Esophagus muscularis mucosa (tissue), 4 donors: ENCODE measurements around the gene F7. TPM values are rescaled to one million over a fixed set of nuclear protein-coding genes. Genes with fewer than 3 reads are reported as not detected.

Experiments
- DNase-seq: peaks from one replicate; pipeline ENCODE4 v3.0.0-alpha.2; 2017; ENCODE audit errors: extremely low spot score
- H3K27ac ChIP-seq, 4 donors: fragments of 200-600 bp; sonication (generic); replicated peaks in 1 of 4; 1 replicate in 3 of 4; 2 replicates in 1 of 4; pipeline ENCODE4 v1.5.1; 2016 to 2019; ENCODE audit warnings: mild to moderate bottlenecking in 1 of 4
- H3K27me3 ChIP-seq, 4 donors: fragments of 200-600 bp; sonication (generic); one replicate each; pipeline versions ENCODE4 v1.5.1 to v1.6.0; 2016 to 2019
- H3K36me3 ChIP-seq, 4 donors: fragments of 200-600 bp; sonication (generic); one replicate each; pipeline ENCODE4 v1.5.1; 2016 to 2019
- H3K4me1 ChIP-seq, 4 donors: fragments of 200-600 bp; sonication (generic); one replicate each; pipeline ENCODE4 v1.5.1; 2016 to 2019
- H3K4me3 ChIP-seq, 4 donors: fragments of 200-600 bp; sonication (generic); 1 replicate in 2 of 4; 2 replicates in 2 of 4; pipeline ENCODE4 v1.5.1; 2016 to 2019; ENCODE audit warnings: mild to moderate bottlenecking in 4 of 4, moderate library complexity in 1 of 4
- H3K9me3 ChIP-seq, 4 donors: fragments of 200-600 bp; sonication (generic); 1 replicate in 3 of 4; 2 replicates in 1 of 4; pipeline ENCODE4 v1.5.1; 2016 to 2019
- EP300 ChIP-seq: sonication (generic); formaldehyde crosslinking; IDR thresholded peaks from one replicate; pipeline ENCODE4 v1.6.1; 2017; ENCODE audit warnings: antibody characterized with exemption
- POLR2A ChIP-seq: fragments of 450-650 bp; IDR thresholded peaks from one replicate; pipeline ENCODE4 v1.6.1; 2017; ENCODE audit warnings: antibody characterized with exemption, moderate library complexity, mild to moderate bottlenecking, low read depth
- POLR2AphosphoS5 ChIP-seq, 2 donors: sonication (generic); formaldehyde crosslinking; IDR thresholded peaks; one replicate each; pipeline ENCODE4 v1.6.1; 2017; ENCODE audit warnings: antibody characterized with exemption in 2 of 2
- WGBS: methylation state at CpG from one replicate; pipeline ENCODE4 v1.1.5; 2018; 5-methylcytosine and 5-hydroxymethylcytosine counted together
- intact Hi-C: fragments of 100-400 bp; cut with DNase I; formaldehyde crosslinking; loops from one replicate; pipeline ENCODE4 v1.15.1; 2023
- total RNA-seq, 4 donors: library from RNA; depleted of rRNA; stranded (reverse); fragments of >200 nt; gene quantifications; one replicate each; pipeline versions ENCODE4 v1.1.0 to v1.2.1, GENCODE V29; 2016
- TF ChIP-seq, protein P1 (sequence below), 3 experiments: fragments of 200-600 bp in 2 of 3; fragments of 450-650 bp in 1 of 3; sonication (generic) in 2 of 3; IDR thresholded peaks; one replicate each; pipeline ENCODE4 v1.5.1; 2017 to 2019; ENCODE audit warnings: antibody characterized with exemption in 3 of 3, mild to moderate bottlenecking in 2 of 3, moderate library complexity in 1 of 3

The F7 gene
- total RNA-seq, 4 donors from 2014 or later, result 0.66 to 1.6 TPM; not detected in 2

DNA sequence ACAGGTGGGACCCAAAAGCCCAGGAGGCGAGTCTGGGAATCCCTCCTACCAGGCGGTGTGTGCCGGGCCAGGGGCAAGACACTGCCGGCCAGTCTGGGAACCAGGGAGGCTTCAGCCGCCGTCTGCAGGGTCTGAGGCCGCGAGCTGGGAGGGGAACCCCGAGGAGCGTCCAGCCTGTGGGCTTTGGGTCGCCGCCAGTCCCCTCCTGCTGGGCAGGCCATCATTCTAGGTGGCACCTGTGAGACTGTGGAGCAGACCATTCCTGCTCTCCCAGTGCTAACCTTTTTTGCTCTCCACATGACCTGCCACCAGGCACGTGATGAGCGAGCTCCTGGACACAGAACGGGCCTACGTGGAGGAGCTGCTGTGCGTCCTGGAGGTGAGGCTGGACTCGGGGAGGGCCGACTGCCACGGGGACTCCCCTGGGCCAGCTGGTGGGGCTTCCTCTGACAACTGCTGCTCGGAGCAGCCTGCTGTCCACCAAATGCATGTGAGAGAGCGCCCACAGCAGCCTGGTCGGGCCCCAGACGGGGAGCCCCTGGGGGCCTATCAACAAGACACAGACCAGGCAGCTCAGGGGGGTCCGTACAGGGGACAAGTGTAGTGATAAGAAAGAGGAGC is 24.6 kb upstream of the F7 start:
- intact Hi-C loops, result no loop called here
- H3K9me3 ChIP-seq, result no peaks in the 10 kb centered on the region
- DNase-seq, result no peak

DNA sequence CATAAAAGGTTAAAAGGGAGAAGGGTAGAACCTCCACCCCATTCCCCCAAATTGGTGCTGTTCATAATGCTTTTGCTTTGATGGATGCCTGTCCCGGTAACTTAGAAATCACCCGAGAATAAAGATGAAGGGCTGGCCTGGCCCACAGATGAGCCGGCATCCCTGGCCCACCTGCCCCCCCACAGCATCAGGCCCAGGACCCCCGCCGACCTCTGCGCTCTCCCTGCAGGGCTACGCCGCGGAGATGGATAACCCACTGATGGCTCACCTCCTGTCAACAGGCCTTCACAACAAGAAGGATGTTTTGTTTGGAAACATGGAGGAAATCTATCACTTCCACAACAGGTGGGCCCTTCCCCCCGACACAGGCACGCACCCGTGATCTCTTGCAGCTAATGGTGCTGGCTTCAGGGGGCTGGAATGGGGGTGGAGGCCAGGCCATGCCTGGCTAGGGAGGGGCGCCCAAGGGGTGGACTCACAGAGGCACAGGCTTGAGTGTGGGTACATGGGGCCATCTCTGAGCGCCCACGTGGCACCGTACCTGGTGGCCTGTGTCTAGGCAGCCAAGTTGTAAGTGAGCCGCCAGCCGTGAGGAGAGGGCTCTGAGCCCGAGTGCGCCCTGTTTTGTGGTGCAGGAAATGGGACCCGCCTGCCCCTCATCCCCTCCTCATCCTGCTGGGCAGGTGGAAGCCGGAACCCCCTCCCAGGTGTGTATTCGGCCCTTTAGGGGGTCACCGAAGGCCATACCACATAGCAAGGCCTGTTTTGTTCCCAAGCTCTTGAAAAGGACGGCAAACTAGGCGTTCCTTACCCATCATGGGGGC is 23.2 kb upstream of the F7 start:
- Histone ChIP-seq H3K9me3 (no peaks in the 10 kb centered on the region), H3K27me3 (peaks cover 0 to 39% (median 0%) of the 10 kb centered on the region in 4 donors), H3K4me3 (no peak overlapping the region), H3K4me1 (peaks cover 0 to 11% (median 5%) of the 10 kb centered on the region in 4 donors), H3K27ac (no peak overlapping the region), H3K36me3 (peaks cover 0 to 90% (median 19%) of the 10 kb centered on the region in 4 donors)
- no peak for DNase-seq
- TF ChIP-seq, protein P1, sequence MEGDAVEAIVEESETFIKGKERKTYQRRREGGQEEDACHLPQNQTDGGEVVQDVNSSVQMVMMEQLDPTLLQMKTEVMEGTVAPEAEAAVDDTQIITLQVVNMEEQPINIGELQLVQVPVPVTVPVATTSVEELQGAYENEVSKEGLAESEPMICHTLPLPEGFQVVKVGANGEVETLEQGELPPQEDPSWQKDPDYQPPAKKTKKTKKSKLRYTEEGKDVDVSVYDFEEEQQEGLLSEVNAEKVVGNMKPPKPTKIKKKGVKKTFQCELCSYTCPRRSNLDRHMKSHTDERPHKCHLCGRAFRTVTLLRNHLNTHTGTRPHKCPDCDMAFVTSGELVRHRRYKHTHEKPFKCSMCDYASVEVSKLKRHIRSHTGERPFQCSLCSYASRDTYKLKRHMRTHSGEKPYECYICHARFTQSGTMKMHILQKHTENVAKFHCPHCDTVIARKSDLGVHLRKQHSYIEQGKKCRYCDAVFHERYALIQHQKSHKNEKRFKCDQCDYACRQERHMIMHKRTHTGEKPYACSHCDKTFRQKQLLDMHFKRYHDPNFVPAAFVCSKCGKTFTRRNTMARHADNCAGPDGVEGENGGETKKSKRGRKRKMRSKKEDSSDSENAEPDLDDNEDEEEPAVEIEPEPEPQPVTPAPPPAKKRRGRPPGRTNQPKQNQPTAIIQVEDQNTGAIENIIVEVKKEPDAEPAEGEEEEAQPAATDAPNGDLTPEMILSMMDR (IDR thresholded peaks at IDR 0.05), result no peak
- TF ChIP-seq POLR2AphosphoS5 (IDR thresholded peaks at IDR 0.05) (no peak), EP300 (no peak), POLR2A (no peak)
- intact Hi-C loops, result no loop called here
- WGBS, result 87% methylated on average over 22 of the region's 26 CpGs

More for the DNA sequence above, 24.6 kb upstream of the F7 start:
- TF ChIP-seq EP300 (no peak), POLR2AphosphoS5 (IDR thresholded peaks at IDR 0.05) (no peak), POLR2A (no peak)
- TF ChIP-seq, protein P1 (IDR thresholded peaks at IDR 0.05), result no peak
- Histone ChIP-seq H3K27me3 (peaks cover 0 to 27% (median 0%) of the 10 kb centered on the region in 4 donors), H3K4me1 (peaks cover 0 to 11% (median 5%) of the 10 kb centered on the region in 4 donors), H3K4me3 (no peak overlapping the region), H3K36me3 (peaks cover 0 to 90% (median 20%) of the 10 kb centered on the region in 4 donors), H3K27ac (no peak overlapping the region)
- WGBS, result 78% methylated on average over 6 of the region's 25 CpGs

DNA sequence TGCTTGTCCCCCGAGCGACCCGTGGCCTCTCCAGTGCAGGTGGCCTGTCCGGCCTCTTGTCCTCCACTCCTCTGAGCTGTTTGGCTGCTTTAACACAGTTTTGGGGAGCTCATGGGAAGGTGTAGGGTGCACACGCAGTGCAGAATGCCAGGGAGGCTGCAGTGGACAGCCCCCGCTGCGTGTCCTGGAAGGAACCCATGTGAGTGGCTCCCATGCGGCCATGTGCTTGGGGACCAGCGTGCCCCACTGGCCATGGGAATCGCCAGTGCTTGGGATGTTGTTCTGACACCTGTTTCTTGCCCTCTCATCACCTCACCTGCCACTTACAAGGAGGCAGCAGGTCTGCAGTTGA is 22.6 kb upstream of the F7 start:
- no peaks in the 10 kb centered on the region for H3K9me3 ChIP-seq
- intact Hi-C loops, result no loop called here
- H3K36me3 ChIP-seq, result peaks cover 0 to 90% (median 20%) of the 10 kb centered on the region in 4 donors
- TF ChIP-seq EP300 (no peak), POLR2AphosphoS5 (IDR thresholded peaks at IDR 0.05) (no peak), POLR2A (no peak)
- TF ChIP-seq, protein P1 (IDR thresholded peaks at IDR 0.05), result no peak
- no peak overlapping the region for H3K27ac ChIP-seq
- peaks cover 0 to 43% (median 0%) of the 10 kb centered on the region in 4 donors for H3K27me3 ChIP-seq
- DNase-seq, result no peak
- no peak overlapping the region for H3K4me3 ChIP-seq
- 80% methylated on average over 6 of the region's 10 CpGs for WGBS
- peaks cover 0 to 11% (median 5%) of the 10 kb centered on the region in 4 donors for H3K4me1 ChIP-seq

DNA sequence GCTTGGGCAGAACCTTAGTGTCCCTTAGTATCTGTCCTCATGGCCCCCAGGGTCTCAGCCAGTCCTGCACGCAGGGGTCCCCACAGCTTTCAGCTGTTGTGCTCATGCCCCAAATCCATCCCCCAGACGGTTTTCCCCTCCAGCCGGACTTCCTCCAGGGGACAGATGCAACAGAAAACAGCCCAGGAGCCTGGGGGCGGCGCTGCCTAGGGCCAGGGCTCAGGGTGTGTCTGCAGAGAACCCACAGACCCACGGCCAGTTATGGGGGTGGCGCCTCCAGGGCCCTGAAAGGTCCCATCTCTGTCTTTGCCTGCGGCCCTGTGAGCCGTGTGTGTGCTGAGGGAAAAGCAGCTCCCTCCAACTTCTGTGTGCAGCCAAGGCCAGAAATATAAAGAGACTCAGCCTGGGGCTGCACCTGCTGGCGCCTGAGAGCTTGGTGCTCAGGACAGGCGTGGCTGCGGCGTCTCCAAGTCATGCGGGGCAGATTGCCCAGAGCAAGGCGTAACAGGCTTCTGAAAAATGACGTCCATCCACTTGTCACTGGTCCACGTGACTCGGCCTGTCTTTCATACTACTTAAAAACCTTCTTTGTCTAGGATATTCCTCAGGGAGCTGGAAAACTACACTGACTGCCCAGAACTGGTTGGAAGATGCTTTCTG is 22.1 kb upstream of the F7 start:
- WGBS, result 70% methylated on average over 10 of the region's 18 CpGs
- Histone ChIP-seq H3K36me3 (peaks cover 0 to 90% (median 20%) of the 10 kb centered on the region in 4 donors), H3K4me1 (peaks cover 0 to 11% (median 5%) of the 10 kb centered on the region in 4 donors), H3K4me3 (no peak overlapping the region), H3K27me3 (peaks cover 0 to 43% (median 0%) of the 10 kb centered on the region in 4 donors), H3K27ac (no peak overlapping the region), H3K9me3 (no peaks in the 10 kb centered on the region)
- TF ChIP-seq, protein P1 (IDR thresholded peaks at IDR 0.05), result no peak
- peak in 1 of 2 donors; percentile 42 for TF ChIP-seq POLR2AphosphoS5 (IDR thresholded peaks at IDR 0.05)
- intact Hi-C loops, result no loop called here
- no peak for DNase-seq
